GM18519 (cell line): Measurements from ENCODE around the gene PPP2CA.
A peak's percentile ranks its signal among the peaks of the same experiment; 100 is the strongest.
"Not testable (repeated sequence)": the region's sequence is repeated elsewhere in the genome, so short reads cannot be mapped to it uniquely, and the experiment has no call there.

ENCODE experiments used
- ATAC-seq: cut with Tn5 transposase; IDR thresholded peaks from one replicate; pipeline ENCODE4 v1.9.1; 2021; ENCODE audit warnings: mild to moderate bottlenecking, moderate library complexity; ENCODE audit not compliant: unreplicated experiment, low FRiP score

PPP2CA gene

GRCh38 chr5:134225780-134226440 lies at the start of gene PPP2CA:
Gene PPP2CA, minus strand, starts transcription at chr5:134226073. Its CDS starts 212 bp downstream, at chr5:134225861.
- ATAC-seq: peak; percentile 73

- ATAC-seq: no peak
Measured at GRCh38 chr5:134273642-134274395, 47.9 kb upstream of the PPP2CA start.

- no peak for ATAC-seq
Measured at GRCh38 chr5:134271059-134271458, 45.2 kb upstream of the PPP2CA start.

GRCh38 chr5:134268919-134269318 lies 43.0 kb upstream of the PPP2CA start:
- ATAC-seq: no peak

- no peak for ATAC-seq
Measured at GRCh38 chr5:134268019-134268601, 42.2 kb upstream of the PPP2CA start.

GRCh38 chr5:134267366-134268018 lies 41.6 kb upstream of the PPP2CA start:
- no peak for ATAC-seq

- ATAC-seq: no peak
Measured at GRCh38 chr5:134263801-134264200, 37.9 kb upstream of the PPP2CA start.

- ATAC-seq: not testable (repeated sequence)
Measured at GRCh38 chr5:134262629-134263028, 36.8 kb upstream of the PPP2CA start.

GRCh38 chr5:134258896-134259295 lies 33.0 kb upstream of the PPP2CA start:
- ATAC-seq: no peak

GRCh38 chr5:134257176-134257575 lies 31.3 kb upstream of the PPP2CA start:
- ATAC-seq: no peak

- no peak for ATAC-seq
Measured at GRCh38 chr5:134255418-134256150, 29.7 kb upstream of the PPP2CA start.

- not testable (repeated sequence) for ATAC-seq
Measured at GRCh38 chr5:134253368-134254153, 27.7 kb upstream of the PPP2CA start.

- ATAC-seq: no peak
Measured at GRCh38 chr5:134252671-134253070, 26.8 kb upstream of the PPP2CA start.

- no peak for ATAC-seq
Measured at GRCh38 chr5:134250949-134251348, 25.1 kb upstream of the PPP2CA start.

- no peak for ATAC-seq
Measured at GRCh38 chr5:134249469-134250379, 23.9 kb upstream of the PPP2CA start.

GRCh38 chr5:134248256-134248655 lies 22.4 kb upstream of the PPP2CA start:
- no peak for ATAC-seq

GRCh38 chr5:134247428-134248224 lies 21.8 kb upstream of the PPP2CA start:
- no peak for ATAC-seq
